GM12864 (cell line): ENCODE measurements around the gene MDH1B.
"Not testable (repeated sequence)": the region's sequence is repeated elsewhere in the genome, so short reads cannot be mapped to it uniquely, and the experiment has no call there.

Experiments used
- DNase-seq: peaks from one replicate; pipeline ENCODE4 v3.0.0-alpha.2; 2011; ENCODE audit warnings: low read depth
- H3K4me3 ChIP-seq: 2 replicates; pipeline ENCODE4 v1.5.1; 2011; ENCODE audit warnings: mild to moderate bottlenecking, low read depth, low read length, control low read depth
- TF ChIP-seq, protein P1 (sequence below): IDR thresholded peaks from 2 replicates; pipeline ENCODE4 v1.5.1; 2011; ENCODE audit warnings: low read depth, mild to moderate bottlenecking, moderate library complexity, low read length, control low read depth, inconsistent platforms; ENCODE audit errors: missing control alignments

MDH1B gene

DNA sequence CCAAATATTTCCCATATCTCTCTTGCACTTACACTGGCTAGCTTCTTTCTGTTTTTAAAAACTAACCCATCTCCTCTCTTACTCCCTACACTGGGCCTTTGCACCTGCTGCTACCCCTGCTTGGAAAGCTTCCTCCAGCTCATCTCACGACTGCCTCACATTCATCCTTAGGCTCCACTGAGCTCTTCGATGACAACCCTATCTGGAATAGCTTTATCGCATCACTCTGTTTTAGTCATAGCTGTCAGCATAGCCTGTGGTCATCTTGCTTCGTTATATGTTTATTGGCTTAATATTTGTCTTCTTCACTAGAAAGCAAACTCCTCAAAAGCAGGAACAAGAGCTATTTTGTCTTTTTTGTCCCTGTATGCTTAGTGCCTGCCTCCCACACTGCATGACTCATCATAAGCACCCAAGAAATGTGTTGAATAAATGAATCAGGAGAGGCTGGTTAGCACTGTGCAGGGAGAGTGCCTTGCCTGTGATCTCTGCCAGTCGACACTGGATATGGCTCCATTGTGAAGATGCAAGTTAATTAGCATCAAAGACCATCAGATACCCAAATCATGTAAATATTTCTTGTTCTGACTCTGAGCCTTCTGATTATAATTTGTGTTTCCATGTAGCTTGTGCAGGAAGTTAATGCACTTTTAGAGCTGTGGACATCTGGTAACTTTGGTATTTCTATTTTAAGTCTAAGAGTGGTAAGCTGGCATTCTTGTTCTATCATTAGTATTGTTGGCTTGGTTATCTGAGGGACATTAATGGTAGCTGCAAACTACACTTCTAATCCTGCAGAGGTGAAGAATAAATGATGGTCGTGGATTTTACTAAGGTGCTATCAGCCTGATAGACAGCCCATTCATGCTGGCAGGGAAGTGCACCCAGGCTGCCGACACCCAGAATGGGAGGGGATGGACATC lies 36.6 kb downstream of the MDH1B start:
- no peak overlapping the region for H3K4me3 ChIP-seq
- DNase-seq: no peak
- TF ChIP-seq, protein P1, sequence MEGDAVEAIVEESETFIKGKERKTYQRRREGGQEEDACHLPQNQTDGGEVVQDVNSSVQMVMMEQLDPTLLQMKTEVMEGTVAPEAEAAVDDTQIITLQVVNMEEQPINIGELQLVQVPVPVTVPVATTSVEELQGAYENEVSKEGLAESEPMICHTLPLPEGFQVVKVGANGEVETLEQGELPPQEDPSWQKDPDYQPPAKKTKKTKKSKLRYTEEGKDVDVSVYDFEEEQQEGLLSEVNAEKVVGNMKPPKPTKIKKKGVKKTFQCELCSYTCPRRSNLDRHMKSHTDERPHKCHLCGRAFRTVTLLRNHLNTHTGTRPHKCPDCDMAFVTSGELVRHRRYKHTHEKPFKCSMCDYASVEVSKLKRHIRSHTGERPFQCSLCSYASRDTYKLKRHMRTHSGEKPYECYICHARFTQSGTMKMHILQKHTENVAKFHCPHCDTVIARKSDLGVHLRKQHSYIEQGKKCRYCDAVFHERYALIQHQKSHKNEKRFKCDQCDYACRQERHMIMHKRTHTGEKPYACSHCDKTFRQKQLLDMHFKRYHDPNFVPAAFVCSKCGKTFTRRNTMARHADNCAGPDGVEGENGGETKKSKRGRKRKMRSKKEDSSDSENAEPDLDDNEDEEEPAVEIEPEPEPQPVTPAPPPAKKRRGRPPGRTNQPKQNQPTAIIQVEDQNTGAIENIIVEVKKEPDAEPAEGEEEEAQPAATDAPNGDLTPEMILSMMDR: no peak

DNA sequence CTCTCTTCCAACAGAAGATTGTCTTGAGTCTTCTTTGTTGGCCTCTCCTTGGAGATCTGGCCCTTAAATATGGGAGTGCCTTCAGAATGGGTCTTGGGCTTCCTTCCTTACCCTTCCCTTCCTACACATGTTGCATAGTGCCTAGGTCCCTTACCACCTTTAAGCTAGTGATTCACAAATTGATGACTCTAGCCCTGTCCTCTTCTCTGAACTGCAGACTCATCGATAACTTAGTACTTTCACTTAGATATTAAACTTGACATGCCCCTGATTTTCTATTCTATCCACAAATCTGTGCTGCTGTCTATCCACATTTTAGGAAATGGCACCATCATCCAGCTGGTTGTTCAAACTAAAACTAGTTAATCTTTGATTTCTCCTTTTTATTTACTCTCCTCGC lies 37.8 kb downstream of the MDH1B start:
- TF ChIP-seq, protein P1: no peak
- H3K4me3 ChIP-seq: no peak overlapping the region
- no peak for DNase-seq

DNA sequence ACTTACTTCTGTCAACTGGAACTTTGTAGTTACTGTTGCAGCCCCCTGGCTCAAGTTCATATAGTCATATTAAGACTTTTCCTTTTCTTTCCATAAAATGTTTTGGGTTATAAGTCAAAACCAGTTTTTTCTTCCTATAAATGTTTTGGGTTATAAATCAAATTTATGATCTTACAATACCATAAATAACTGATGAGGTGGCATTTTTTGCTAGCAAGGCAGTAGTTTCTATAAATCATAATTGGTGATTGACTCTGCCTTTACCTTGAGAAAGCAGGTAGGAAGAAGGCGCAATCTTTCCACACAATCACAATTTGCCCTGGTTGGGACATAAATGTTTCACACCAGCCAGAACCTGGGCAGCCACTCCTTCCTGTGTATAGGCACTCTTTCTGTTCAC lies 41.8 kb downstream of the MDH1B start:
- no peak overlapping the region for H3K4me3 ChIP-seq
- DNase-seq: no peak
- TF ChIP-seq, protein P1: no peak

DNA sequence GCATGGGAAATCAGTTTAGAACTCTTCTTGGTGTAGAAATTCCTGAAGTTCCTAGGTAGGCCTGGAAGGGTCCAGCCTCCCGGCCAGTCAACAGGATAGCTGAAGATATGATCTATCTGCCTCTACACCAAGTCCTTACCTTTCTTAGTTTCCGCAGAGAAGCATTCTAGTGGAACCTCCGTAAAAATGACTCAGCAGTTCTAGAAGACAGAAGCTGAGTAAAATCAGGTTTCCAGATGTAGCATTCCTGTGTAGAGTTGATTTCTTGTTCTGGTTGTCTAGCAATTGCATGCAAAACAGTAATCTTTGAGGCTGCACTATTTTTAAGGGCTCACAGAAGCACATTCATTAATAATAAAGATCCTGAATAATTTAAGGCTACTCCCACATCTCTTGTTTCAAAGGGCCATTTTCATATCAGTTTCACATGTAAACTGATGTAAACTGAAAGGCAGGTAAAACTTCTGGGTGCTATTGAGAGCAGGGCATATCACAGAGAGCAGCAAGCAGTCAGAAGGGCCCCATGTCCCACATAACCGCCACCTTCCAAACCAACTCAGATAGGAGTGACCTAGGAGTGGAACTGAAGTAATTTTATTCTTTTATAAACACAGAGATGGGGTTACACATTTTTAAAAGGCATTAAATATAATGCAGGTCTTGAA lies 43.7 kb downstream of the MDH1B start:
- H3K4me3 ChIP-seq: no peak overlapping the region
- TF ChIP-seq, protein P1: no peak
- peak; percentile 73 for DNase-seq

DNA sequence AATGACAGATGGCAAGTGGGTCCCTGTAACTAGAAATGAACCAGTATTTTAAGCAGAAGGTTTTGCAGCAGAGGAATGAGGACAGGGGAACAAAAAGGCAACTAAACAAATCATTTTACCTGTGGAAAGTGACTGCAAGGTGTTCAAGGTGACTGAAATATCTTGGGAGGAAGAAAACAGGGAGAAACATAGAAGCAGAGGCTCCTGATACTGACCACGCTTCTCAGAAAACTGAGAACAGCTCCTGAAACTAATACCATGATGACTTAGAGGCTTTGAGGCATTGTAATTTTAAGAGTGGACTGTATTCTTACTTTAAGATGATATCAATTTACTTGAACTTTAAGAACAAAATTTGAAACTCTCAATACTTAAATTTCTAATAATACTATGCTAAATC lies 46.8 kb downstream of the MDH1B start, which contains the start of gene DYTN:
DYTN (minus strand) TSS at position 101 of the 400 bp plus-strand sequence. CDS start 117 bp downstream, outside the sequence.
- DNase-seq: no peak
- H3K4me3 ChIP-seq: no peak within 1 kb of the TSS
- TF ChIP-seq, protein P1: no peak

DNA sequence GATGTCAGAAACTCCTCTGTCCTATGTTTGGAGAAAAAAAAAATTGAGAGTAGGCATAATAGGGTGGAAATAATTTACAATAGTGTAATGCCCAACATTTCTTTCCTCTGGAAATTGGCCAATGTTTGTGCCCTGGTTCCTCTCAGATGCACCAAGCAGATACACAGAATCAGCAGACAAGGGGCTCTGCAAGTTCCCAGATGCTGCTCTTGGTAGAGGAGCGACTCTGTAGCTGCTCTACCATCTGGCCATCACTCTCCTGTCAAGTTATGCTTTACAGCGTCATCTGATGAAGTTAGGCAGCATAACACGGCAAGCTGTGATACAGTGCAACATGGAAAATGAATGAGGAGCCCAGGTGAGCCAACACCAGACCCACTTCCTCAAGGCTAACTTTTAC lies 48.5 kb downstream of the MDH1B start:
- DNase-seq: no peak
- H3K4me3 ChIP-seq: no peak overlapping the region
- TF ChIP-seq, protein P1: no peak

DNA sequence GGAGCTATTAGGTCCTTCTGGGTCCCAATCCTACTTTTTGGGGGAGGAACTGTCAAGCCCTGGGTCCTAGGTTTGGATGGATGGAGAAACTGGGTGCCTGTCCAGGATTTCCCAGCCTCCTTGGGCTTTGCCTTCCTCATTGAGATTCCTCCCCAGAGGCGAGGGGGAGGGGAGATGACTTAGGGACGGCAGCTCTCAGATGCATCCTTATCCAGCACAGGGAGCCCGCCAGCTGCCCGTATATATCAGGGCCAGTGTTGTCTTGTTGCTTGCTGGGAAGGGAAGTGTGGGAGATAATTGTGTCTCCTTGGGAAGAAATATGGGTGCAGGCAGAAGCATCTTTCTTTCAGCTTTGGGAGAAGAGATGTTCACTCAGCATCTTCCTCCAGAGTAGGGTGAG lies 49.9 kb downstream of the MDH1B start:
- not testable (repeated sequence) for DNase-seq

More for the DNA sequence above, 49.9 kb downstream of the MDH1B start:
- not testable (repeated sequence) for H3K4me3 ChIP-seq
